ENCODE results near the gene RAPGEF6.

DNA sequence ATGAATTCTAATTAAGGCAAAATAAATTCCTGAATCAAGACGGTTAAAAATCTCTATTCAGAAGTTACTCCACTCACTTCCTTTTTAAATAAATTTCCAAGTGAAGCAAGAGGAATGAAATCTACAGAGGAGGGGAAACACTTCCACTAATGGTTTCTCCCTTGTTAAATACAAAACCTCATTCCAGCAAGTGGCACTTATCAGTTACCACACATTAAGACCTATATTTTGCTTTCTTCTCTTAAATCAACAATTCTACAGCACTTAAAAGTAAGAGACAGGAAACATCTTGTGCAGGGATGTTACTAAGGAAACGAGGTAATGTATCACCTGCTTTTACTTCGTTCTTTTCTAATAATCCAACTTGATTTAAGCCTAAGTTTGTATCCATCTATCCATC is 172.6 kb downstream of the RAPGEF6 start:
- TF ChIP-seq, protein P1, sequence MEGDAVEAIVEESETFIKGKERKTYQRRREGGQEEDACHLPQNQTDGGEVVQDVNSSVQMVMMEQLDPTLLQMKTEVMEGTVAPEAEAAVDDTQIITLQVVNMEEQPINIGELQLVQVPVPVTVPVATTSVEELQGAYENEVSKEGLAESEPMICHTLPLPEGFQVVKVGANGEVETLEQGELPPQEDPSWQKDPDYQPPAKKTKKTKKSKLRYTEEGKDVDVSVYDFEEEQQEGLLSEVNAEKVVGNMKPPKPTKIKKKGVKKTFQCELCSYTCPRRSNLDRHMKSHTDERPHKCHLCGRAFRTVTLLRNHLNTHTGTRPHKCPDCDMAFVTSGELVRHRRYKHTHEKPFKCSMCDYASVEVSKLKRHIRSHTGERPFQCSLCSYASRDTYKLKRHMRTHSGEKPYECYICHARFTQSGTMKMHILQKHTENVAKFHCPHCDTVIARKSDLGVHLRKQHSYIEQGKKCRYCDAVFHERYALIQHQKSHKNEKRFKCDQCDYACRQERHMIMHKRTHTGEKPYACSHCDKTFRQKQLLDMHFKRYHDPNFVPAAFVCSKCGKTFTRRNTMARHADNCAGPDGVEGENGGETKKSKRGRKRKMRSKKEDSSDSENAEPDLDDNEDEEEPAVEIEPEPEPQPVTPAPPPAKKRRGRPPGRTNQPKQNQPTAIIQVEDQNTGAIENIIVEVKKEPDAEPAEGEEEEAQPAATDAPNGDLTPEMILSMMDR (IDR thresholded peaks at IDR 0.05), result no peak
- TF ChIP-seq POLR2A (IDR thresholded peaks at IDR 0.05), result no peak

Measured in heart left ventricle (tissue), 13 donors.